Measurements from ENCODE around the gene GLTP.

GRCh38 chr12:109910254-109910968, 30.1 kb upstream of the GLTP start:
- TF ChIP-seq, protein P1, sequence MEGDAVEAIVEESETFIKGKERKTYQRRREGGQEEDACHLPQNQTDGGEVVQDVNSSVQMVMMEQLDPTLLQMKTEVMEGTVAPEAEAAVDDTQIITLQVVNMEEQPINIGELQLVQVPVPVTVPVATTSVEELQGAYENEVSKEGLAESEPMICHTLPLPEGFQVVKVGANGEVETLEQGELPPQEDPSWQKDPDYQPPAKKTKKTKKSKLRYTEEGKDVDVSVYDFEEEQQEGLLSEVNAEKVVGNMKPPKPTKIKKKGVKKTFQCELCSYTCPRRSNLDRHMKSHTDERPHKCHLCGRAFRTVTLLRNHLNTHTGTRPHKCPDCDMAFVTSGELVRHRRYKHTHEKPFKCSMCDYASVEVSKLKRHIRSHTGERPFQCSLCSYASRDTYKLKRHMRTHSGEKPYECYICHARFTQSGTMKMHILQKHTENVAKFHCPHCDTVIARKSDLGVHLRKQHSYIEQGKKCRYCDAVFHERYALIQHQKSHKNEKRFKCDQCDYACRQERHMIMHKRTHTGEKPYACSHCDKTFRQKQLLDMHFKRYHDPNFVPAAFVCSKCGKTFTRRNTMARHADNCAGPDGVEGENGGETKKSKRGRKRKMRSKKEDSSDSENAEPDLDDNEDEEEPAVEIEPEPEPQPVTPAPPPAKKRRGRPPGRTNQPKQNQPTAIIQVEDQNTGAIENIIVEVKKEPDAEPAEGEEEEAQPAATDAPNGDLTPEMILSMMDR (CRISPR knock-in tag; IDR thresholded peaks at IDR 0.05), result no peak
- no peak for TF ChIP-seq NFYB (CRISPR knock-in tag; IDR thresholded peaks at IDR 0.05)
- no peak for TF ChIP-seq FOXJ3 (CRISPR knock-in tag; IDR thresholded peaks at IDR 0.05; ENCODE audit: borderline replicate concordance)
- TF ChIP-seq BHLHE40 (IDR thresholded peaks at IDR 0.05; ENCODE audit: low read length), result no peak
- TF ChIP-seq POLR2A (IDR thresholded peaks at IDR 0.05; ENCODE audit: insufficient read depth in 1 of 2, low read depth in 2 of 2, low read length in 2 of 2), result no peak
- TF ChIP-seq POLR2AphosphoS5 (IDR thresholded peaks at IDR 0.05; ENCODE audit: low read depth, low read length), result no peak
- TF ChIP-seq HES4 (CRISPR knock-in tag; IDR thresholded peaks at IDR 0.05; ENCODE audit: borderline replicate concordance), result no peak
- TF ChIP-seq, protein P2, sequence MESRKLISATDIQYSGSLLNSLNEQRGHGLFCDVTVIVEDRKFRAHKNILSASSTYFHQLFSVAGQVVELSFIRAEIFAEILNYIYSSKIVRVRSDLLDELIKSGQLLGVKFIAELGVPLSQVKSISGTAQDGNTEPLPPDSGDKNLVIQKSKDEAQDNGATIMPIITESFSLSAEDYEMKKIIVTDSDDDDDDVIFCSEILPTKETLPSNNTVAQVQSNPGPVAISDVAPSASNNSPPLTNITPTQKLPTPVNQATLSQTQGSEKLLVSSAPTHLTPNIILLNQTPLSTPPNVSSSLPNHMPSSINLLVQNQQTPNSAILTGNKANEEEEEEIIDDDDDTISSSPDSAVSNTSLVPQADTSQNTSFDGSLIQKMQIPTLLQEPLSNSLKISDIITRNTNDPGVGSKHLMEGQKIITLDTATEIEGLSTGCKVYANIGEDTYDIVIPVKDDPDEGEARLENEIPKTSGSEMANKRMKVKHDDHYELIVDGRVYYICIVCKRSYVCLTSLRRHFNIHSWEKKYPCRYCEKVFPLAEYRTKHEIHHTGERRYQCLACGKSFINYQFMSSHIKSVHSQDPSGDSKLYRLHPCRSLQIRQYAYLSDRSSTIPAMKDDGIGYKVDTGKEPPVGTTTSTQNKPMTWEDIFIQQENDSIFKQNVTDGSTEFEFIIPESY (CRISPR knock-in tag; IDR thresholded peaks at IDR 0.05), result no peak
- no peak for TF ChIP-seq FOXM1 (CRISPR knock-in tag; IDR thresholded peaks at IDR 0.05)
- no peak for TF ChIP-seq SAFB2 (CRISPR knock-in tag; IDR thresholded peaks at IDR 0.05; ENCODE audit: borderline replicate concordance, low read depth)
